22Rv1 (cell line): ENCODE measurements around the gene USP15.

Experiments used
- CTCF ChIP-seq: fragments of 450-650 bp; IDR thresholded peaks from 2 replicates; pipeline ENCODE4 v1.5.1; 2017; ENCODE audit warnings: mild to moderate bottlenecking
- ZFX ChIP-seq: fragments of 450-650 bp; IDR thresholded peaks from 2 replicates; pipeline ENCODE4 v1.6.1; 2017; ENCODE audit warnings: antibody characterized with exemption, borderline replicate concordance

- TF ChIP-seq CTCF (no peak), ZFX (no peak)
Measured at GRCh38 chr12:62313727-62314380, 53.6 kb downstream of the USP15 start.
